ENCODE measurements around the gene SLC30A4.

The SLC30A4 gene

DNA sequence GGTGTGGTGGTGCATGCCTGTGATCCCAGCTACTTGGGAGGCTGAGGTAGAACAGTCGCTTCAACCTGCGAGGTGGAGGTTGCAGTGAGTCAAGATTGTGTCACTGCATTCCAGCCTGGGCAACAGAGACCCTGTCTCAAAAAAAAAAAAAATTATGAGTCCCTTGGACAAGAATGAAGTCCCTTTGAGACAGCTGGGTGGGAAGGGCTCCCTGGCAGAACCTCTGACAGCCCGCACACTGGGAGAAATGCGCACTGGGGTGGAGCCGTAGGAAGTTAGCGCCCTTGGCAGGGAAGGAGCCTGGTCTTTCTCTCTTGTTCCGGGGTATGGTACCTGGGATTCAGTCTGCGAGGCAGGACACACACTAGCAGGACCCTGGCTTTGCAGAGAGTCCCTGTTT is 51.4 kb downstream of the SLC30A4 start:
- no peaks in the 10 kb centered on the region for H3K9me2 ChIP-seq (replicated peaks; ENCODE audit: low read depth, low read length)
- no peaks in the 10 kb centered on the region for H3K36me3 ChIP-seq (ENCODE audit: insufficient read depth, low read length)
- no peaks in the 10 kb centered on the region for H4K20me1 ChIP-seq (ENCODE audit: insufficient read depth, low read length, poor library complexity, severe bottlenecking)
- no peaks in the 10 kb centered on the region for H3K79me2 ChIP-seq (ENCODE audit: insufficient read depth, low read length)
- H3K27me3 ChIP-seq (ENCODE audit: insufficient read depth, low read length, poor library complexity, severe bottlenecking) = no peaks in the 10 kb centered on the region
- no peak overlapping the region for H3K9ac ChIP-seq (ENCODE audit: low read depth, low read length, poor library complexity, severe bottlenecking)
- H3F3A ChIP-seq (ENCODE audit: low read depth) = no peaks in the 10 kb centered on the region
- H2AFZ ChIP-seq (ENCODE audit: low read length) = no peak overlapping the region
- no peaks in the 10 kb centered on the region for H3K4me1 ChIP-seq (ENCODE audit: insufficient read depth, low read length, poor library complexity, severe bottlenecking)
- H3K9me3 ChIP-seq (ENCODE audit: insufficient read depth, low read depth, low read length) = no peaks in the 10 kb centered on the region
- no peak overlapping the region for H3K4me3 ChIP-seq (ENCODE audit: low read length, poor library complexity, severe bottlenecking)
- no peak overlapping the region for H3K4me2 ChIP-seq (ENCODE audit: low read depth, low read length, poor library complexity, severe bottlenecking)
- no peak for TF ChIP-seq EZH2phosphoT487 (IDR thresholded peaks at IDR 0.05; ENCODE audit: borderline replicate concordance)
- TF ChIP-seq, protein P1, sequence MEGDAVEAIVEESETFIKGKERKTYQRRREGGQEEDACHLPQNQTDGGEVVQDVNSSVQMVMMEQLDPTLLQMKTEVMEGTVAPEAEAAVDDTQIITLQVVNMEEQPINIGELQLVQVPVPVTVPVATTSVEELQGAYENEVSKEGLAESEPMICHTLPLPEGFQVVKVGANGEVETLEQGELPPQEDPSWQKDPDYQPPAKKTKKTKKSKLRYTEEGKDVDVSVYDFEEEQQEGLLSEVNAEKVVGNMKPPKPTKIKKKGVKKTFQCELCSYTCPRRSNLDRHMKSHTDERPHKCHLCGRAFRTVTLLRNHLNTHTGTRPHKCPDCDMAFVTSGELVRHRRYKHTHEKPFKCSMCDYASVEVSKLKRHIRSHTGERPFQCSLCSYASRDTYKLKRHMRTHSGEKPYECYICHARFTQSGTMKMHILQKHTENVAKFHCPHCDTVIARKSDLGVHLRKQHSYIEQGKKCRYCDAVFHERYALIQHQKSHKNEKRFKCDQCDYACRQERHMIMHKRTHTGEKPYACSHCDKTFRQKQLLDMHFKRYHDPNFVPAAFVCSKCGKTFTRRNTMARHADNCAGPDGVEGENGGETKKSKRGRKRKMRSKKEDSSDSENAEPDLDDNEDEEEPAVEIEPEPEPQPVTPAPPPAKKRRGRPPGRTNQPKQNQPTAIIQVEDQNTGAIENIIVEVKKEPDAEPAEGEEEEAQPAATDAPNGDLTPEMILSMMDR (conservative IDR thresholded peaks at IDR 0.05; ENCODE audit: low read length) = no peak

DNA sequence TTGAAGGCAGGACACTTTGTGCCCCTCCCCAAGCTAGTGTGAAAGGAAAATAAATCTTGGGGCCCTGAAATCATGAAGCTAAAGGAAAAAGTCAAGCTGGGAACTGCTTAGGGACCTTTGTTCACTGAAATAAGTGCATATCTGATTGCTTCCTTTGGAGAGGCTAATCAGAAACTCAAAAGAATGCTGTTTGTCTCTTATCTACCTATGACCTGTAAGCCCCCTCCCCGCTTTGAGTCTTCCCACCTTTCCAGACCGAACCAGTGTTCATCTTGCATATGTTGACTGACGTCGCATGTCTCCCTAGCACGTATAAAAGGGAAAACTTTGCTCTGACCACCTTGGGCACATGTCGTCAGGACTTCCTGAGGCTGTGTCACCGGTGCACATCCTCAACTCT is 53.1 kb downstream of the SLC30A4 start:
- Histone ChIP-seq H3K9me2 (replicated peaks; ENCODE audit: low read depth, low read length) (no peaks in the 10 kb centered on the region), H3K9me3 (ENCODE audit: insufficient read depth, low read depth, low read length) (no peaks in the 10 kb centered on the region), H3K4me3 (ENCODE audit: low read length, poor library complexity, severe bottlenecking) (no peak overlapping the region), H3K4me1 (ENCODE audit: insufficient read depth, low read length, poor library complexity, severe bottlenecking) (no peaks in the 10 kb centered on the region), H3K9ac (ENCODE audit: low read depth, low read length, poor library complexity, severe bottlenecking) (no peak overlapping the region), H3K27me3 (ENCODE audit: insufficient read depth, low read length, poor library complexity, severe bottlenecking) (no peaks in the 10 kb centered on the region), H3F3A (ENCODE audit: low read depth) (no peaks in the 10 kb centered on the region), H4K20me1 (ENCODE audit: insufficient read depth, low read length, poor library complexity, severe bottlenecking) (no peaks in the 10 kb centered on the region), H2AFZ (ENCODE audit: low read length) (no peak overlapping the region), H3K79me2 (ENCODE audit: insufficient read depth, low read length) (no peaks in the 10 kb centered on the region), H3K36me3 (ENCODE audit: insufficient read depth, low read length) (no peaks in the 10 kb centered on the region), H3K4me2 (ENCODE audit: low read depth, low read length, poor library complexity, severe bottlenecking) (no peak overlapping the region)
- no peak for TF ChIP-seq EZH2phosphoT487 (IDR thresholded peaks at IDR 0.05; ENCODE audit: borderline replicate concordance)
- TF ChIP-seq, protein P1 (conservative IDR thresholded peaks at IDR 0.05; ENCODE audit: low read length) = no peak

DNA sequence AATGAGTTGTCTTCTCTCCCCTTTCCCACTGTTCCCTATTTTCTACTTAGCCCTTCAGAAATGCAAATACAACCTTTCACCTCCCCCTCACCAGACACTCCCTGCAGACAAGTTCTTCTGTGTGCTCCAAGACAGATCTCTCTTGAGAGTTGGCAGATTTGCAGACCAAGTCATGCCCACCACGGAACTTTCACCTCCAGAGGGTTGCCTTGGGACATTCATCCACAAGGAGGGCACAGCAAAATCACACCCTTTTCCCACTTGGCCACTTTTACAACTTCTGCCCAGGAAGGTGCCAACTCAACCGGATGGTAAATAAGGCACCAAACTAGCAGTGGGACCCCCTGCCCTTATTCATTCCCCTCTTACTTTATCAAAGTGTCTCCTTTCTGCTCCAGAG is 53.5 kb downstream of the SLC30A4 start:
- Histone ChIP-seq H3K4me1 (ENCODE audit: insufficient read depth, low read length, poor library complexity, severe bottlenecking) (no peaks in the 10 kb centered on the region), H2AFZ (ENCODE audit: low read length) (no peak overlapping the region), H3K9me3 (ENCODE audit: insufficient read depth, low read depth, low read length) (no peaks in the 10 kb centered on the region), H3K36me3 (ENCODE audit: insufficient read depth, low read length) (no peaks in the 10 kb centered on the region), H3K79me2 (ENCODE audit: insufficient read depth, low read length) (no peaks in the 10 kb centered on the region), H3K4me3 (ENCODE audit: low read length, poor library complexity, severe bottlenecking) (no peak overlapping the region), H3K9me2 (replicated peaks; ENCODE audit: low read depth, low read length) (no peaks in the 10 kb centered on the region), H3K4me2 (ENCODE audit: low read depth, low read length, poor library complexity, severe bottlenecking) (no peak overlapping the region), H3K27me3 (ENCODE audit: insufficient read depth, low read length, poor library complexity, severe bottlenecking) (no peaks in the 10 kb centered on the region), H3K9ac (ENCODE audit: low read depth, low read length, poor library complexity, severe bottlenecking) (no peak overlapping the region), H3F3A (ENCODE audit: low read depth) (no peaks in the 10 kb centered on the region), H4K20me1 (ENCODE audit: insufficient read depth, low read length, poor library complexity, severe bottlenecking) (no peaks in the 10 kb centered on the region)
- TF ChIP-seq, protein P1 (conservative IDR thresholded peaks at IDR 0.05; ENCODE audit: low read length) = no peak
- no peak for TF ChIP-seq EZH2phosphoT487 (IDR thresholded peaks at IDR 0.05; ENCODE audit: borderline replicate concordance)

Data from Loucy (cell line).